Endodermal cell (in vitro differentiated cells): ENCODE data around the gene PZP. TPM values are rescaled to one million over a fixed set of nuclear protein-coding genes. Genes with fewer than 3 reads are reported as not detected.
"Not testable (repeated sequence)": the region's sequence is repeated elsewhere in the genome, so short reads cannot be mapped to it uniquely, and the experiment has no call there.

ENCODE experiments used
- DNase-seq: peaks from one replicate; pipeline ENCODE4 v3.0.0-alpha.2; 2017
- H3K27ac ChIP-seq: 2 replicates; pipeline ENCODE4 v1.5.1; 2013; ENCODE audit warnings: mild to moderate bottlenecking, low read depth, low read length, moderate library complexity
- H3K27me3 ChIP-seq: 2 replicates; pipeline ENCODE4 v1.6.1; 2013; ENCODE audit warnings: mild to moderate bottlenecking, low read length, moderate library complexity; ENCODE audit not compliant: insufficient read depth, control insufficient read depth, poor library complexity, severe bottlenecking
- H3K36me3 ChIP-seq: 2 replicates; pipeline ENCODE4 v1.7.0; 2013; ENCODE audit warnings: mild to moderate bottlenecking, low read length, moderate library complexity; ENCODE audit not compliant: control insufficient read depth, insufficient read depth
- H3K4me1 ChIP-seq: one replicate; pipeline ENCODE4 v1.7.0; 2013; ENCODE audit warnings: low read length; ENCODE audit not compliant: control insufficient read depth, insufficient read depth
- H3K4me3 ChIP-seq: 2 replicates; pipeline ENCODE4 v1.5.1; 2013; ENCODE audit warnings: mild to moderate bottlenecking, low read length, moderate library complexity
- H3K9ac ChIP-seq: 2 replicates; pipeline ENCODE4 v1.6.1; 2013; ENCODE audit warnings: mild to moderate bottlenecking, low read length, moderate library complexity; ENCODE audit not compliant: poor library complexity, severe bottlenecking; ENCODE audit errors: extremely low read depth
- H3K9me3 ChIP-seq: 2 replicates; pipeline ENCODE4 v1.6.1; 2013; ENCODE audit warnings: mild to moderate bottlenecking, low read length, moderate library complexity; ENCODE audit not compliant: control insufficient read depth
- H3K27ac Mint-ChIP-seq: 2 replicates; pipeline ENCODE4 v1.8.0; 2020; ENCODE audit warnings: mixed read lengths
- H3K27me3 Mint-ChIP-seq: 2 replicates; pipeline ENCODE4 v1.8.0; 2021; ENCODE audit warnings: mild to moderate bottlenecking, mixed read lengths; ENCODE audit not compliant: insufficient read depth
- H3K36me3 Mint-ChIP-seq: 2 replicates; pipeline ENCODE4 v1.8.0; 2020; ENCODE audit warnings: low read depth, mixed read lengths
- H3K4me1 Mint-ChIP-seq: 2 replicates; pipeline ENCODE4 v1.8.0; 2020; ENCODE audit warnings: mixed read lengths
- H3K4me3 Mint-ChIP-seq: 2 replicates; pipeline ENCODE4 v1.8.0; 2020; ENCODE audit warnings: mild to moderate bottlenecking, moderate library complexity, mixed read lengths
- H3K9me3 Mint-ChIP-seq: 2 replicates; pipeline ENCODE4 v1.8.0; 2020; ENCODE audit warnings: mild to moderate bottlenecking, mixed read lengths
- CTCF ChIP-seq: fragments of 200-600 bp; sonication (generic); conservative IDR thresholded peaks from 2 replicates; pipeline ENCODE4 v1.5.0; 2021; ENCODE audit warnings: antibody characterized with exemption, mild to moderate bottlenecking
- WGBS, 2 experiments: methylation state at CpG; one replicate each; pipeline versions ENCODE4 v1.1.5 to v1.1.7; 2013; ENCODE audit warnings: missing lambda C conversion rate in 2 of 2, mixed read lengths in 1 of 2; ENCODE audit not compliant: insufficient coverage in 1 of 2, insufficient read length in 1 of 2; 5-methylcytosine and 5-hydroxymethylcytosine counted together
- total RNA-seq, 2 donors: library from RNA; stranded (reverse); fragmentation: NEBNext Ultra II Directional in 1 of 2; extraction: Animal tissue kit (Norgen Biotek cat#: 25700) in 1 of 2; gene quantifications; 2 replicates in 1 of 2; 3 replicates in 1 of 2; pipeline ENCODE4 v1.2.1, GENCODE V29; 2021

Gene PZP
- total RNA-seq, 2 donors from 2014 or later = 1.3 TPM; not detected in 1

GRCh38 chr12:9255837-9256236, 47.6 kb upstream of the PZP start:
- no peak for DNase-seq
- TF ChIP-seq CTCF = no peak
- Histone ChIP-seq H3K27me3 (peaks cover 17% of the 10 kb centered on the region), H3K4me1 (no peaks in the 10 kb centered on the region), H3K36me3 (no peaks in the 10 kb centered on the region), H3K9ac (no peak overlapping the region), H3K9me3 (no peaks in the 10 kb centered on the region), H3K4me3 (no peak overlapping the region), H3K27ac (no peak overlapping the region)
- peaks cover 11% of the 10 kb centered on the region for H3K9me3 Mint-ChIP-seq
- no peak overlapping the region for H3K27ac Mint-ChIP-seq
- H3K4me1 Mint-ChIP-seq = peaks cover 29% of the 10 kb centered on the region
- 50% methylated on average over 2 of the region's 2 CpGs for WGBS, 2 experiments
- H3K27me3 Mint-ChIP-seq = peaks cover 20% of the 10 kb centered on the region
- no peak overlapping the region for H3K4me3 Mint-ChIP-seq
- no peaks in the 10 kb centered on the region for H3K36me3 Mint-ChIP-seq

- Mint-ChIP-seq H3K36me3 (no peaks in the 10 kb centered on the region), H3K4me3 (no peak overlapping the region), H3K9me3 (peaks cover 5% of the 10 kb centered on the region), H3K27ac (no peak overlapping the region), H3K4me1 (peaks cover 22% of the 10 kb centered on the region), H3K27me3 (peaks cover 28% of the 10 kb centered on the region)
- Histone ChIP-seq H3K4me1 (no peaks in the 10 kb centered on the region), H3K9me3 (no peaks in the 10 kb centered on the region), H3K27ac (no peak overlapping the region), H3K4me3 (no peak overlapping the region), H3K9ac (no peak overlapping the region), H3K36me3 (no peaks in the 10 kb centered on the region), H3K27me3 (peaks cover 23% of the 10 kb centered on the region)
- 28 to 83% methylated on average over 1 to 5 of the region's 5 CpGs for WGBS, 2 experiments
- peak; percentile 57 for DNase-seq
- TF ChIP-seq CTCF = no peak
These were observed 45.3 kb upstream of the PZP start for GRCh38 chr12:9253464-9253863.

GRCh38 chr12:9252791-9253190, 44.6 kb upstream of the PZP start:
- H3K9ac ChIP-seq, H3K4me1 ChIP-seq, H3K4me3 ChIP-seq, H3K27ac ChIP-seq, H3K4me3 Mint-ChIP-seq, H3K9me3 Mint-ChIP-seq, H3K36me3 ChIP-seq, H3K27ac Mint-ChIP-seq, H3K9me3 ChIP-seq, H3K36me3 Mint-ChIP-seq, DNase-seq: not testable (repeated sequence)
- peaks cover 23% of the 10 kb centered on the region for H3K27me3 ChIP-seq
- 90 to 100% methylated on average over 2 of the region's 2 CpGs for WGBS, 2 experiments
- H3K27me3 Mint-ChIP-seq = peaks cover 28% of the 10 kb centered on the region
- H3K4me1 Mint-ChIP-seq = peaks cover 22% of the 10 kb centered on the region

- H3K27ac Mint-ChIP-seq = no peak overlapping the region
- H3K36me3 ChIP-seq = no peaks in the 10 kb centered on the region
- H3K4me1 Mint-ChIP-seq = peaks cover 22% of the 10 kb centered on the region
- peaks cover 2% of the 10 kb centered on the region for H3K9me3 Mint-ChIP-seq
- H3K36me3 Mint-ChIP-seq = no peaks in the 10 kb centered on the region
- H3K27ac ChIP-seq = no peak overlapping the region
- no peak overlapping the region for H3K4me3 Mint-ChIP-seq
- no peak for DNase-seq
- no peaks in the 10 kb centered on the region for H3K9me3 ChIP-seq
- no peak overlapping the region for H3K4me3 ChIP-seq
- H3K27me3 ChIP-seq = peaks cover 23% of the 10 kb centered on the region
- H3K9ac ChIP-seq = no peak overlapping the region
- H3K4me1 ChIP-seq = no peaks in the 10 kb centered on the region
- H3K27me3 Mint-ChIP-seq = peaks cover 28% of the 10 kb centered on the region
- no peak for TF ChIP-seq CTCF
These were observed 44.1 kb upstream of the PZP start for GRCh38 chr12:9252256-9252655.
